AG09319 (cell line): ENCODE results near the gene GSAP.

ENCODE experiments used
- DNase-seq: peaks from one replicate; pipeline ENCODE4 v3.0.0-alpha.2; 2010; ENCODE audit warnings: low read depth; ENCODE audit errors: extremely low read depth
- CTCF ChIP-seq: IDR thresholded peaks from 2 replicates; pipeline ENCODE4 v1.5.1; 2011; ENCODE audit warnings: low read depth, mild to moderate bottlenecking, inconsistent platforms, low read length, moderate library complexity

Gene GSAP

GRCh38 chr7:77284005-77284404 lies 132.1 kb downstream of the GSAP start:
- no peak for DNase-seq
- no peak for TF ChIP-seq CTCF

GRCh38 chr7:77282897-77283296 lies 133.3 kb downstream of the GSAP start:
- no peak for DNase-seq
- no peak for TF ChIP-seq CTCF

DNA sequence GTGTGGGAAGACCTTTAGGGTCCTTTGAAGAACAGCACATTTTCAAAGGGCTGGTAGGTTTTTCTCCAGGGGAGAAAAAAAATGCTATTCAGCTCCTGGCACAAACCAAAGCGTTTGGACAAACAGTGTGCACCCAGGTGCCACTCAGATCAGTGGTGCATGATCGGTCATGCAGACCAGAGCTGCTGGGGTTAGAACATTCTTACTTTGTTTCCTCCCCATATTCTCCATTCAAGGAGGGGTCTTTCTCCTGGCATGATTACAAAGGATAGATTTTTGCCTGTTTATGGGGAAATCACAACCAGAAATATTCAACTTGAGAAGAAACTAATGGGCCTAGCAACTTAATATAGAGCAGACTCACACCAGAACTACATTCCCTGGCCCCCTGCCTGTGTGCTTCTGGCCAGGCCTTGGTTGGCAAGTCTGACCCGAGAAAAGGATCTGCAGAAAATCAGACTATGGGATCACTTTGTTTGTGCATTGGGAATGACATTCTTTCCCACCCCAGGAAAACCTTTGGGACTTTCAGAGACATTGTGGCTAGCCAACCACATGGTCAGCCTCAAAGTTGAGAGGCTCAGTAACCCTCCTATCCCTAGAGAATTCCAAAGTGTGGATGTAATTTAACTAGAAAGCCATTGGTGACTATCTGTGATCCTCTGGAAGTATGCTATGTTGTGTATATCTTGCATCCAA lies 134.2 kb downstream of the GSAP start:
- no peak for TF ChIP-seq CTCF
- no peak for DNase-seq

- no peak for DNase-seq
- no peak for TF ChIP-seq CTCF
Observed at GRCh38 chr7:77276120-77276519, 140.0 kb downstream of the GSAP start.

GRCh38 chr7:77275663-77276062 lies 140.5 kb downstream of the GSAP start:
- DNase-seq: peak; percentile 30

- DNase-seq: no peak
- TF ChIP-seq CTCF: no peak
Observed at GRCh38 chr7:77271766-77272165, 144.4 kb downstream of the GSAP start.

DNA sequence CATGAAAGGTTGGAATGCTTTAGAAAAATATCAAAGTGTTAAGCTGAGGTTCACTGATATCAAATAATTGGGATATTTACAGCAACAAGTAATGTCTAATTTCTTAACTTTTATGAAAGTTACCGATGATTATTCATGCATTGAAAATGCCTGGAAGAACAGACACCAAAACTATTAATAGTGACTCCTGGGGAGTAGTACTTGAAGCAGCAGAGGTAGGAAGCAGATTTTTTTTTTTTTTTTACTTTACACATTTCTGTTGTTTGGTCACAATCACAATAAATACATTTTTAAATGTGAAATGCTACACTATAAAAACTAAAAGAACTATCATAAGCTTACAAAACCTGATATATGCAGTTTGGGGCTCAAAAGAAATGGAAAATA lies 146.1 kb downstream of the GSAP start:
- DNase-seq: no peak
- TF ChIP-seq CTCF: no peak
